ENCODE measurements around the gene PDCL2. TPM values are rescaled to one million over a fixed set of nuclear protein-coding genes. Genes with fewer than 3 reads are reported as not detected.
"Not testable (repeated sequence)": the region's sequence is repeated elsewhere in the genome, so short reads cannot be mapped to it uniquely, and the experiment has no call there.

Gene PDCL2
- total RNA-seq, 4 donors from 2014 or later = not detected

DNA sequence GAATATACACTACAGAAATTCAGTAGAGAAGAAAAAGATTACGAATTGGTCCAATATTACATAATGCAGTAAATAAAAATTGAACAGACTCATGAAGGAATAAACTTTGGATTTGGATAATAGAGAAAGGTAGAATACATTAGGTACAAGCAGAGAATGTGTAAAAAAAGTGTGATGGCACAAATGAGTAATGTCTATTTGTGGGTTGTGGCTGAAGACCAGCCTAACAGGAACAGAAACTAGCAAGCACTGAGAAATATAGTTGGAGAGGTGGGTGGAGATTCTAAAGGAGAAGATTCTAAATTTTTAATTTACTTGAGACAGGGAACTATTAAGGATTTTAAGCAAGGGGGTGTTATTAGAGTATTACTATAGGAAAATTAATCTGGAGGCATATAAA lies 30.2 kb downstream of the PDCL2 start:
- 94 to 97% methylated on average over 1 of the region's 1 CpG for WGBS, 2 donors
- Histone ChIP-seq H3K9me3 (no peaks in the 10 kb centered on the region), H3K4me1 (no peaks in the 10 kb centered on the region), H3K27me3 (no peaks in the 10 kb centered on the region), H3K36me3 (no peaks in the 10 kb centered on the region), H3K27ac (no peak overlapping the region), H3K4me3 (no peak overlapping the region)
- TF ChIP-seq CTCF (IDR thresholded peaks at IDR 0.05) (no peak), EP300 (IDR thresholded peaks at IDR 0.05) (peak in 1 of 2 donors; percentile 25)
- DNase-seq (ENCODE audit: low spot score in 2 of 2) = no peak

GRCh38 chr4:55560096-55560495 lies 31.9 kb downstream of the PDCL2 start:
- no peak for TF ChIP-seq POLR2A (IDR thresholded peaks at IDR 0.05)
- Histone ChIP-seq H3K27ac (no peak overlapping the region), H3K4me1 (no peaks in the 10 kb centered on the region), H3K36me3 (no peaks in the 10 kb centered on the region), H3K4me3 (no peak overlapping the region), H3K9me3 (no peaks in the 10 kb centered on the region), H3K27me3 (no peaks in the 10 kb centered on the region)
- no peak for DNase-seq (ENCODE audit: low spot score in 2 of 2)
- WGBS, 2 donors = 85% methylated on average over 3 of the region's 3 CpGs

DNA sequence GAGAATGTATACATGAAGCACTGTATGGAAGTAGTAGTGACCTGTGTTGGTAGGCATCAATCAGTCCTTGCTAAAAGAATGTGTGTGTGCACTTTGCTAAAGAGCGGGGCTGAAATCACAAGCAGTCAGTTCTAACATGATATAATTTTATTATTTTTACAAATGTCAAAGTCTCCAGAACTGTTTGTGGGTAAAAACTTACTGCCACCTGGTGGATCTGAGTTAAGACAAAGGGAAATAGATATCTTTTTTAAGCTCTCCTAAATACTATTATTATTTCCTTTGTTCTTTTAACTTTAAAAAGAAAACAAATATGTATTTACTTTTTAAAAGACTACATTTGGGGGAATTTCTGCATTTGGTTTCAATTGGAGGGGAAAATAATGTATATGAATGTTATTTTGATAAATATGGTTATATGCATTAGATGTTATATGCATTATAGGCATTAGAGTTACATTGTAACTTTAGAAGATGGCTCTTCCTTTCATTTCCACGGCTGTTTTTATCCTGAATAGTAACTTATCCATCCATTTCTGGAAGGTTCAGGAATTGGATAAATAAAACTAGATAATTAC lies 37.5 kb downstream of the PDCL2 start:
- no peak overlapping the region for H3K27ac ChIP-seq
- TF ChIP-seq EP300 (IDR thresholded peaks at IDR 0.05) = no peak
- peak in 4 of 5 experiments; percentile 16 to 37 (median 24) for TF ChIP-seq CTCF (IDR thresholded peaks at IDR 0.05)
- no peak for TF ChIP-seq POLR2A (IDR thresholded peaks at IDR 0.05)
- H3K9me3 ChIP-seq = no peaks in the 10 kb centered on the region
- no peaks in the 10 kb centered on the region for H3K36me3 ChIP-seq
- no peaks in the 10 kb centered on the region for H3K27me3 ChIP-seq
- peaks cover 0 to 10% (median 0%) of the 10 kb centered on the region in 4 donors for H3K4me1 ChIP-seq
- no peak for DNase-seq (ENCODE audit: low spot score in 2 of 2)
- WGBS, 2 donors = 45 to 56% methylated on average over 2 of the region's 2 CpGs
- H3K4me3 ChIP-seq = no peak overlapping the region

GRCh38 chr4:55553441-55554201 lies 38.4 kb downstream of the PDCL2 start:
- H3K36me3 ChIP-seq = no peaks in the 10 kb centered on the region
- peaks cover 0 to 10% (median 0%) of the 10 kb centered on the region in 4 donors for H3K4me1 ChIP-seq
- peak in 1 of 2 donors; percentile 16 for DNase-seq (ENCODE audit: low spot score in 2 of 2)
- peak overlapping the region in 1 of 4 donors; percentile 40 for H3K27ac ChIP-seq
- TF ChIP-seq POLR2A (IDR thresholded peaks at IDR 0.05) (no peak), CTCF (IDR thresholded peaks at IDR 0.05) (no peak), EP300 (IDR thresholded peaks at IDR 0.05) (no peak)
- H3K4me3 ChIP-seq = peak overlapping the region; percentile 7 to 40 (median 20)
- no peaks in the 10 kb centered on the region for H3K27me3 ChIP-seq
- H3K9me3 ChIP-seq = no peaks in the 10 kb centered on the region
- WGBS, 2 donors = 56 to 68% methylated on average over 10 of the region's 10 CpGs

DNA sequence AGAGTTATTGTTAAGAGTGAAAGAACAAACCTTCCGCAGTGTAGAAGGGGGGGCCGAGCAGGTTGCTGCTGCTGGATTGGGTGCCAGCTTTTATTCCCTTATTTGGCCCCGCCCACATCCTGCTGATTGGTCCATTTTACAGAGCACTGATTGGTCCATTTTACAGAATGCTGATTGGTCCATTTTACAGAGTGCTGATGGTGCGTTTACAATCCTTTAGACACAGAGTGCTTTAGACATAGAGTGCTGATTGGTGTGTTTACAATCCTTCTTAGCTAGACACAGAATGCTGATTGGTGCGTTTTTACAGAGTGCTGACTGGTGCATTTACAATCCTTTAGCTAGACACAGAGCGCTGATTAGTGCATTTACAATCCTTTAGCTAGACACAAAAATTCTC lies 40.1 kb downstream of the PDCL2 start:
- WGBS, 2 donors = 82 to 87% methylated on average over 6 of the region's 6 CpGs
- not testable (repeated sequence) for H3K36me3 ChIP-seq; H3K4me3 ChIP-seq; H3K27me3 ChIP-seq; DNase-seq (ENCODE audit: low spot score in 2 of 2); H3K9me3 ChIP-seq; H3K27ac ChIP-seq
- H3K4me1 ChIP-seq = peaks cover 0 to 18% (median 5%) of the 10 kb centered on the region in 4 donors

DNA sequence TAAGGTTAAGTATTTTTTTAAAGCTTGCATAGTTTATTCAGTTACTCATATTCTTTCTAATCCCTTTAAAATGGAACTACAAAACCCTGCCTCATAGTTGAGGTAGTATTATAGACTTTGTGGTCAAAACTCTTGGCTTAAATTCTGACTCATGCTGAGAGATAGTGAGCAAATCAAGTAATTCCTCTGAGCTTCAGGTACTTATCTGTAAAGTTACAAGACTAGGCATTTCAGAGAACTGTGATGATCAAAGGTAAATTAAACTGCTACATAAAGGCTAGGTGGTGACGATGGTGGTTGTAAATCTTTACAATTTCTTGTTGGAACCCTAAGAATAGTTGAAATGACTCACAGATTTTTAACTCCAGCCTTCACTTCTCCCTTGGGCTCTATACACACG lies 42.2 kb downstream of the PDCL2 start:
- Histone ChIP-seq H3K36me3 (no peaks in the 10 kb centered on the region), H3K27ac (no peak overlapping the region), H3K27me3 (no peaks in the 10 kb centered on the region), H3K4me3 (no peak overlapping the region), H3K9me3 (no peaks in the 10 kb centered on the region), H3K4me1 (peaks cover 0 to 23% (median 6%) of the 10 kb centered on the region in 4 donors)
- TF ChIP-seq POLR2A (IDR thresholded peaks at IDR 0.05) (no peak), CTCF (IDR thresholded peaks at IDR 0.05) (no peak), EP300 (IDR thresholded peaks at IDR 0.05) (no peak)
- DNase-seq (ENCODE audit: low spot score in 2 of 2) = no peak
- 65 to 77% methylated on average over 2 of the region's 2 CpGs for WGBS, 2 donors
